ENCODE data around the gene SIAE. TPM values are rescaled to one million over a fixed set of nuclear protein-coding genes. Genes with fewer than 3 reads are reported as not detected.

The SIAE gene
- total RNA-seq, 1 donor from 2014 or later: 28.2 TPM

GRCh38 chr11:124667601-124668000 is 5.9 kb downstream of the SIAE start:
- DNase-seq (ENCODE audit: low spot score): no peak

GRCh38 chr11:124663861-124664260 is 9.7 kb downstream of the SIAE start:
- no peak for DNase-seq (ENCODE audit: low spot score)

- DNase-seq (ENCODE audit: low spot score): no peak
Measured at GRCh38 chr11:124662106-124662505, 11.4 kb downstream of the SIAE start.

GRCh38 chr11:124661553-124661952 is 12.0 kb downstream of the SIAE start:
- no peak for DNase-seq (ENCODE audit: low spot score)

DNA sequence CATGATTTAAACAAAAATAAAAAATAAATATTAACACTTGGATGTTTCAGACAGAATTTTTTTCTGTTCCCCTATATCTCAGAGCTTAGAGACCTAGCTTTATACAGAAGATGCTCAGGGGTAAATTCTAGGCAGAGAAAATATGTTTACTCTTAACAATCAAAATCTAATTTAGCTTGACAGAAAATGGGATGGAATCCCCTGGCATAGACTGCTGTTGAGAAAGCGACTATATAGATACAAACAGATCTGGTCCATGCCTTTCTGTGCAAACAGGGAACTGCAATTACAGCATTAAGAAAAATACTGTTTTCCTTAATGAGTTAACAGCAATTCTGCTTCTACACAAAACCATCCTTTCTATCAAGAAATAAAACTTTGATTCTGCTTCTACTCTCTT is 14.6 kb downstream of the SIAE start:
- DNase-seq (ENCODE audit: low spot score): no peak

DNA sequence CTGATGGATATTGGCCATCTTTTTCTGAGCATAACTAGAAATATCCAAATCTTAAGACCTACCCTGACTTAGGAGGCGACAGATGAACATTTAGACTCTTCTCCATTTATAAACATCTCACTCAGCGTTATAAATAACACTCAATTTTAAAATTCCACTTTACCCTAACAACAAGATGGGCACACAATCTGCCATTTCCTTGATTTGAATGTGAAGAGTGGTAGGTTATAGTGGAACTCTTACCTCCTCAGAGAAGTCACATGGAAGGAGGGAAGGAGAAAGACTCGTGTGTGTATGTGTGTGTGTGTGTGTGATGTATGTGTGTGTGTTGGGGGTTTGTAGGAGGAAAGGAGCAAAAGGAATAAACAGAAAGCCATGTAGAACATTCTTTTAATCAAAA is 15.0 kb downstream of the SIAE start:
- no peak for DNase-seq (ENCODE audit: low spot score)

DNA sequence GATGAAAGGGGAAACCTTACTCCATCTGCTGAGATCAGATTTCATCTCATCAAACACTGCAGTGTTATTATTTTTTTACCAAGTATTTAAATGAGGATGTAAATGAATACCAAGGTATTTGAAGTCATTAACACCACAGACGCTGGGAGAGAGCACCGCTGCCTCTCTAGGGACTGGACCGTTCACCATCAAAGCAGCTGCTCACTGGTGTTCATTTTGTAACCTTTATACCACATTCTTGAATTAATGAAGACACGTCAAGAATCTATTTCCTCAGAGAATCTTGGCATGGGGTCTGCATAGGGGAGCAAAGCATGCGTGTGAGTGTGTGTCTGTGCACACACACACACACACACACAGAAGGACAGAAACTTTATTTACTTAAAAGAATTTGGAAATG is 15.6 kb downstream of the SIAE start:
- DNase-seq (ENCODE audit: low spot score): no peak

DNA sequence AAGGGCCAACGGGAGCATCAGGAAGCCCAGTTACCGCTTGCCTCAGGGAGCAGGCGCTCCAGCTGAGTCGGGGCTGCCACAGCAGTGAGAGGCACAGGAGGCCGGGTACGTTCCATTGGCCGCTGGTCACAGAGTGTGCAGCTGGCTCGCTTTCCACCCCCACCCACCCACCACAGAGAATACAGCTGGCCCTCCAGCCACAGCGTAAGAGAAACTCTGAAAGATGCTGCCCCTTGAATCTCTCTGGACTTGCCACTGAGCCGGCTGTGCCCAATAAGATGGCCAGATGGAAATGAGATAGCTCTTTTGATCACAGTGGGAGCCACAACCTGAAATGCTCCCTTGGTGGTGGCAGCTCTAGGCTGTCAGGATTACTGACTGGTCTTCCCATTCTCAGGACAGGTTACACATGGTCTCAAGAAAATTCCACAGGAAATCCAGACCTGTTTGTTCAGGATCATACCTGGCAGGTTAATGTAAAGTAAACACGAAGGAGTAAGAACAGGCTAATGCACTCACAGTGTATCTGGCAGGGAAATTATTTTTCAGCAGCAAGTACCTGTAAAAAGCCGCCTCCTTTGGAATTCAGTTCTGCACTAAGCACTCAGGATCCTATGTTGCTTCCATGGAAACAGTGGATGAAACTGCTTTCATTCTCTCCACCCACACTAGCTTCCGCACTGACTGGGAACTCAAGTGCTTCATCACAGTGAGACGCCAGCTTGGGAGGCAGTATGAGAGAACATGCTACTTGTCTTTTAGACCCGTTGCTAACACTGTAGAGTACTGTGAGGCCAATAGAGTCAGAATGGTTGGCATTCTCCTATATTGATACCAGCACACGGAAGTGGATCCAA is 16.5 kb downstream of the SIAE start:
- DNase-seq (ENCODE audit: low spot score): no peak

- no peak for DNase-seq (ENCODE audit: low spot score)
Measured at GRCh38 chr11:124648610-124649009, 24.9 kb downstream of the SIAE start.

DNA sequence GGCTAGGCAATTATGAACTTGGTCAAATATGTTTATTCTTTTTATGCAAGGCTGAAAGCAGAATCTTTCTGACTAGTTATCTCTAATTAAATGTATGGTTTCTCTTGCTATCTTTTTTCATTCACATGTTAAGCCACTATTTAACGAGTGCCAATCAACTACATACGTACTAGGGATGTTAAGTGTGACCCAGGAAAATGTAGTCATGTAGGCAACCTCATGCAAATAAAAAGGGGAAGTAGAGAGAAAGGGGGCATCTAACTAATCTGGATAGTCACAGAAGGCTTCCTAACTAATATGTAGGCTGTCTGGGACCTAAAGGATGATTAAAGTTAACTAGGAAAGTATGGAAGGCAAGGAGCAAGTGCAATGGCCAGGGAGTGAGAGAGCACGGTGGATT is 27.4 kb downstream of the SIAE start:
- no peak for DNase-seq (ENCODE audit: low spot score)

DNA sequence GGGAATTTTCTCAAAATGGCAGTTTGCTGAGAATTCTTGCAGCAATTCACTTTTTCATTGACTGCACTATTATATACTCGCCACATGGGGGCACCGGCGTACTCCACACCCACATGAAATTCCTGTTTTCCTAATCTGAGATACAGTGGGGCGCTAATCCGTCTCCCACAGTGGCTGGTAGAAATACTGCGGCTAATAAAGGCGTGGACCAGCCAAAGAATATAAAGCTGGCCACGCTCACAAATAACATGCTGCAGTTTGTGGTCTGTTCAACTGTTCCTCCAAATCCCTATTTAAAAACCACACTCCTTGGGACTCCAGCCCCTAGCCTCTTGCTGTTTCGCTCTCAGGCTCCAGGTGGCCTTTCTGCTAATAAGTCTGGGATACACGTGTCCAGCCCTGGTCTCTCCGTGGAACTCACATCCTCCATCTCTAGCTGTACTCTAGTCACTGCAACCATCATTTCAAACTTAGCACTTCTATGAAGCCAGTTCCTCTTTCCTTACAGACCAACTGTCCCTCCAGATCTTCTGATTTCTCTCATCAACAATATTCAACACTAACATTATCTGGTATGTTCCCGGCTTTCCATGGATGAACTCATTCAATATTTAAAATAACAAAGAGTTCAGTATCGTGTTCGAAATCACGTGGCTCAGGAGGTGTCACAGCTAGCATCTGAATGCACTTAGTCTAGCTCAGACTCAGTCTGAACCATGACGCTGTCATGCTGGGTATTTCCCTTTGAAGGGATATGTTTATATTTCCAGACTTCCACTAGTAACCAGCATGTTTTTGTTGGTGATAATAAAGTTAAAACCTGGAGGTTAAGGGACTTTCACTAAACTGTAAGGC is 28.9 kb downstream of the SIAE start:
- DNase-seq (ENCODE audit: low spot score): no peak

DNA sequence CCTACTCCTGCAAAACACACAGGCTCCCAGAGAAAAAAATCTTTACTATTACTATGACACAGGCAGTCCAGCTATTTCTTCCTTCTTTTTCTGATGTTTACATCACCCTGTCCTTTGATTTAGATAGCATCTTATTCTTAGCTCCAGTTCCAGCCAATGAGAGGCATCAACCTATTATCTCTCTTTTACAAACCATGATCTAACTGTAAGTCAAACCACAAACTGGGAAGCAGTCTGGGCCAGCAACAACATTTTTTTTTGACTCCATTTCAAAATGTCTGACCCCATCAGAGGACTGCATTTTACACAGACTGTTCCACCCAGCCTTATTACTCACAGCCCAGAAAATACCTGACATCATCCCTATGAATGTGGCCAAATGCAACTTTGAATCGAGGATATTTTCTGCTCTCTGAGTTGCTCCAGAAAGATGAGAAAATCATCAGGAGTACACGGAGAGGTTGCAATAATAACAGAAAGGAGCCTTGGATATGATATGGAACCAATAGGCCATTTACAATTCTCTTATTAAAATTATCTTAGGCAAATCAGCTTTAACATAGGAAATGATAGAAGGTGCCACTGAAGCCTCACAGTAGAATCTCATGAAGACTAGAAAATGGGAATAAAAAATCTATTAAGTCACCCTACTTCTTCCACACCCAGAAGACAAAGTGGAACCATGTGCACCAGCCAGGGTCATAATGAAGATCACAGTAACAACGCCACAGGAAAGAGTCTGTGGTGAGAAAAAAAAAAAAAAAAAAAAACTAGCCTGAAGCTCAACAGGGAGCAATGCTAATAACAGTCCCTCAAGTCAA is 29.7 kb downstream of the SIAE start:
- DNase-seq (ENCODE audit: low spot score): no peak

DNA sequence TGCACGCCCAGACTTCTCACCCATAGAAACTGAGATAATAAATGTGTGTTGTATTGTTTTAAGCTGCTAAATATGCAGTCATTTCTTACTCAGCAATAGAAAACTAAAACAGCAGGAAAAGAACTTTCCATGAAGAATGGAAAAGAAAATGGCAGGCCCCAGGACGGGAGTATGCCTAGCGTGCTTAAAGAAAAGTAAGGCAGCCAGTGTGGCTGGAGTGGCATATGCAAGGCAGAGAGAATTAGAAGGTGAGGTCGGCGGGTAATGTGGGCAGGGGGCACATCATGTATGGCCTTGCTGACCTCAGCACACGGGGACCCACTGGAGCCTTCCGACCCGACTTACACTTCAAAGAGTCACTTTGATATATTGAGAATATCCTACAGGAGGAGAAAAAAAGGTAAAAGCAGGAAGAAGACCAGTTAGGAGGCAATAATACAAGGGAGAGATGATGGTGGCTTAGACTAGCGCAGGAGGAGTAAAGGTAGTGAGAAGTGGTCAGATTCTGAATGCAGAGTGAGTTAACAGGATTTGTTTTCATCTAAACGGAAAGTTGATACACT is 30.4 kb downstream of the SIAE start:
- DNase-seq (ENCODE audit: low spot score): no peak

- no peak for DNase-seq (ENCODE audit: low spot score)
Measured at GRCh38 chr11:124642628-124643027, 30.9 kb downstream of the SIAE start.

GRCh38 chr11:124640666-124641065 is 32.9 kb downstream of the SIAE start:
- DNase-seq (ENCODE audit: low spot score): no peak

DNA sequence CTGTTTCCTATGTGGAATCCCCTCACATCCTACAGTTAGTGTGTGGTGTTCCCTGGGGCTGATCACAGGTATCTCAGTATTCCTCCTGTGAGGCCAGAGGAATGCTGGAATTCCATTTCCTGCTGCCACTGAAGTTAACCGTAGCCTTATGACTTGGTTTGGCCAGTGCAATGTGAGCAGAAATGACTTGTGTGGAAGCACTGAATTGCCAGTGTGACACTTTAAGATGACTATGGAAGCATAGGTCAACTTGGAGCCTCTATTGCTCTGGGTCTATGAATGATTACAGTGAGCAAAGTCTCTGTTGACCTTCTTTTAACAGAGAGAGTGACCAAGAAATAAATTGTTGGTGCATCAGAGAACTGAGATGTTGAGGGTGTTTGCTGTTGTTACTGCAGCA is 34.4 kb downstream of the SIAE start:
- no peak for DNase-seq (ENCODE audit: low spot score)

- DNase-seq (ENCODE audit: low spot score): no peak
Measured at GRCh38 chr11:124638500-124638899, 35.0 kb downstream of the SIAE start.

DNA sequence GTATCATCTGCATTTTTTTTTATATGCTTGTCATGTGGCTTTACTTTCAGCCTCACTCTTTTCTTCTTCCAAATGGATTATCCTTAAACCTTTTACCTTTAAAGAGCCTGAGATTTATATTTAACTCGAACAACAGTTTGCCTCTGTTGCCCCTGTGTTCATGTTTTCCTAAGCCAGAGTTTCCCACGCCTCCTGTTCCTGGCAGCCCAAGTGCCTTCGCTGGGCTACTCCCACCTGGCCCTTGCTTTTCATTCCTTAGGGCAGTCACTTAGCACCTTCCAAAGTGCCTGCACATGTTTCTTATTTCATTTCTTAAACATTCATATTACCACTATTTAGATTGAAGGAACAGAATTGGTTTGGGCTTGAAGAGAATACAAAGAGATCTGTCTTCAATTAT is 37.6 kb downstream of the SIAE start:
- no peak for DNase-seq (ENCODE audit: low spot score)

GRCh38 chr11:124633355-124633754 is 40.2 kb downstream of the SIAE start:
- DNase-seq (ENCODE audit: low spot score): no peak

- no peak for DNase-seq (ENCODE audit: low spot score)
Measured at GRCh38 chr11:124629961-124630360, 43.6 kb downstream of the SIAE start.

- DNase-seq (ENCODE audit: low spot score): no peak
Measured at GRCh38 chr11:124627546-124627945, 46.0 kb downstream of the SIAE start.

All from mesenteric fat pad (tissue), 1 donor.